Loucy (cell line): ENCODE measurements around the gene ARNT2.
"Not testable (repeated sequence)": the region's sequence is repeated elsewhere in the genome, so short reads cannot be mapped to it uniquely, and the experiment has no call there.

Source experiments
- H2AFZ ChIP-seq: fragments of 200-600 bp; sonication (generic); 2 replicates; pipeline ENCODE4 v1.6.0; 2016; ENCODE audit warnings: antibody characterized with exemption, mild to moderate bottlenecking, low read length, moderate library complexity
- H3F3A ChIP-seq: fragments of 200-600 bp; 2 replicates; pipeline ENCODE4 v1.6.0; 2016; ENCODE audit warnings: antibody characterized with exemption, low read depth, mild to moderate bottlenecking
- H3K27me3 ChIP-seq: fragments of 200-600 bp; sonication (generic); 2 replicates; pipeline ENCODE4 v1.6.1; 2014; ENCODE audit warnings: low read length, mild to moderate bottlenecking; ENCODE audit not compliant: insufficient read depth, poor library complexity, severe bottlenecking
- H3K36me3 ChIP-seq: fragments of 200-600 bp; sonication (generic); 2 replicates; pipeline ENCODE4 v1.6.1; 2016; ENCODE audit warnings: low read length; ENCODE audit not compliant: insufficient read depth
- H3K4me1 ChIP-seq: fragments of 200-600 bp; sonication (generic); 2 replicates; pipeline ENCODE4 v1.5.1; 2014; ENCODE audit warnings: low read length, mild to moderate bottlenecking; ENCODE audit not compliant: insufficient read depth, poor library complexity, severe bottlenecking
- H3K4me2 ChIP-seq: fragments of 200-600 bp; sonication (generic); 2 replicates; pipeline ENCODE4 v1.6.0; 2014; ENCODE audit warnings: antibody characterized with exemption, low read length, low read depth, mild to moderate bottlenecking; ENCODE audit not compliant: poor library complexity, severe bottlenecking
- H3K4me3 ChIP-seq: fragments of 200-600 bp; sonication (generic); 2 replicates; pipeline ENCODE4 v1.5.1; 2014; ENCODE audit warnings: low read length, mild to moderate bottlenecking, mixed read lengths; ENCODE audit not compliant: poor library complexity, severe bottlenecking
- H3K79me2 ChIP-seq: fragments of 200-600 bp; sonication (generic); 2 replicates; pipeline ENCODE4 v1.6.1; 2014; ENCODE audit warnings: low read length; ENCODE audit not compliant: insufficient read depth
- H3K9ac ChIP-seq: fragments of 200-600 bp; sonication (generic); 2 replicates; pipeline ENCODE4 v1.6.0; 2014; ENCODE audit warnings: mild to moderate bottlenecking, low read depth, low read length, moderate library complexity; ENCODE audit not compliant: poor library complexity, severe bottlenecking
- H3K9me2 ChIP-seq: fragments of 200-600 bp; sonication (generic); replicated peaks from 2 replicates; pipeline ENCODE4 v1.6.1; 2016; ENCODE audit warnings: low read depth, low read length, mixed read lengths
- H3K9me3 ChIP-seq: fragments of 200-600 bp; sonication (generic); 2 replicates; pipeline ENCODE4 v1.6.1; 2014; ENCODE audit warnings: mild to moderate bottlenecking, antibody characterized with exemption, low read length, low read depth; ENCODE audit not compliant: insufficient read depth
- H4K20me1 ChIP-seq: fragments of 200-600 bp; sonication (generic); 2 replicates; pipeline ENCODE4 v1.6.0; 2014; ENCODE audit warnings: antibody characterized with exemption, low read length, mild to moderate bottlenecking; ENCODE audit not compliant: insufficient read depth, poor library complexity, severe bottlenecking
- EZH2phosphoT487 ChIP-seq: fragments of 200-600 bp; IDR thresholded peaks from 2 replicates; pipeline ENCODE4 v1.6.1; 2018; ENCODE audit warnings: antibody characterized with exemption, mild to moderate bottlenecking, moderate library complexity, borderline replicate concordance
- TF ChIP-seq, protein P1 (sequence below): fragments of 200-600 bp; sonication (generic); conservative IDR thresholded peaks from 2 replicates; pipeline ENCODE4 v1.5.1; 2014; ENCODE audit warnings: mild to moderate bottlenecking, antibody characterized with exemption, low read length

The ARNT2 gene

DNA sequence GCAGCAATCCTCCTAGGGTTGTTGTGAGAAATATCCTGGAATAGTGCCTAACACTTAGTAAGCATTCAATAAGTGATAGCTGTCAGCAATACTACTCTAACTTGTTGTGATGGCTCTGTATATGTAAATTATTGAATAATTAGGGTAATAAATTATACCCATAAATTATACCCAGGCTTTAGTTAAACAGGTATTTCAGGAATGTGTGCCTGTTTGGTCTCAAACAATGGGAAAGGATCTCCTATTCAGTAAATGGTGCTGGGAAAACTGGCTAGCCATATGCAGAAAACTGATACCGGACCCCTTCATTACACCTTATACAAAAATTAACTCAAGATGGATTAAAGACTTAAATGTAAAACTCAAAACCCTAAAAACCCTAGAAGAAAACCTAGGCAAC is 14.8 kb upstream of the ARNT2 start:
- Histone ChIP-seq H4K20me1 (no peaks in the 10 kb centered on the region), H3K4me2 (no peak overlapping the region), H3K4me3 (no peak overlapping the region), H3K9ac (no peak overlapping the region), H3K79me2 (no peaks in the 10 kb centered on the region), H3K27me3 (no peaks in the 10 kb centered on the region), H3F3A (no peaks in the 10 kb centered on the region), H3K9me2 (no peaks in the 10 kb centered on the region), H2AFZ (no peak overlapping the region), H3K36me3 (no peaks in the 10 kb centered on the region), H3K4me1 (no peaks in the 10 kb centered on the region), H3K9me3 (no peaks in the 10 kb centered on the region)
- TF ChIP-seq EZH2phosphoT487: no peak

DNA sequence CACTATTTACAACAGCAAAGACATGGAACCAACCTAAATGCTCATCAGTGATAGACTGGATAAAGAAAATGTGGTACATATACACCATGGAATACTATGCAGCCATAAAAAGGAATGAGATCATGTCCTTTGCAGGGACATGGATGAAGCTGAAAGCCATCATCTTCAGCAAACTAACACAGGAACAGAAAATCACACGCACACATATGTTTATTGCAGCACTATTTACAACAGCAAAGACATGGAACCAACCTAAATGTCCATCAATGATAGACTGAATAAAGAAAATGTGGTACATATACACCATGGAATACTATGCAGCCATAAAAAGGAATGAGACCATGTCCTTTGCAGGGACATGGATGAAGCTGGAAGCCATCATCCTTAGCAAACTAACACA is 13.2 kb upstream of the ARNT2 start:
- not testable (repeated sequence) for H3K79me2 ChIP-seq, H3K4me2 ChIP-seq, H3F3A ChIP-seq, H2AFZ ChIP-seq, H3K4me1 ChIP-seq, H3K36me3 ChIP-seq, H3K9ac ChIP-seq, H4K20me1 ChIP-seq, H3K4me3 ChIP-seq, H3K9me3 ChIP-seq, H3K9me2 ChIP-seq, H3K27me3 ChIP-seq

DNA sequence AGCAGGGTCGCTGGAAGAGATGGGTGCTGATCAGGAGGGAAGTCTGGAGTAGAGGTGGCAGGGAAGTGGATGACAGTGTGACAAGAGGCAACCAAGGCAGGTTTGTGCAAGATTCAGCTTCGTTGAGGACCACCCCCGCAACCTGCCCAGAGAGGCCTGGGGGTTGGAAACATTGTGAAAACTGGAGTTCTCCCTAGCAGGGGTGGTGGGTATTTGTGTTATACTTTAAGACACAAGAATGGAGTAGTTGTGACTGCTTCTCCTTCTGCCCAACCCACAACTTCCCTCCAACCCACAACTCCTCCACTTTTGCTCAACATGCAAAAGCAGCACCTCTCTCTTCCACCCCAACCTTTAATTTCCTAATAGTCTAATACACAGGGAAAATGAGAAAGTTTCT is 8.6 kb upstream of the ARNT2 start:
- Histone ChIP-seq H3K27me3 (no peaks in the 10 kb centered on the region), H2AFZ (no peak overlapping the region), H3K9ac (no peak overlapping the region), H3F3A (no peaks in the 10 kb centered on the region), H3K9me2 (no peaks in the 10 kb centered on the region), H3K4me3 (no peak overlapping the region), H4K20me1 (no peaks in the 10 kb centered on the region), H3K4me1 (no peaks in the 10 kb centered on the region), H3K4me2 (no peak overlapping the region), H3K9me3 (no peaks in the 10 kb centered on the region), H3K36me3 (no peaks in the 10 kb centered on the region), H3K79me2 (no peaks in the 10 kb centered on the region)
- TF ChIP-seq, protein P1, sequence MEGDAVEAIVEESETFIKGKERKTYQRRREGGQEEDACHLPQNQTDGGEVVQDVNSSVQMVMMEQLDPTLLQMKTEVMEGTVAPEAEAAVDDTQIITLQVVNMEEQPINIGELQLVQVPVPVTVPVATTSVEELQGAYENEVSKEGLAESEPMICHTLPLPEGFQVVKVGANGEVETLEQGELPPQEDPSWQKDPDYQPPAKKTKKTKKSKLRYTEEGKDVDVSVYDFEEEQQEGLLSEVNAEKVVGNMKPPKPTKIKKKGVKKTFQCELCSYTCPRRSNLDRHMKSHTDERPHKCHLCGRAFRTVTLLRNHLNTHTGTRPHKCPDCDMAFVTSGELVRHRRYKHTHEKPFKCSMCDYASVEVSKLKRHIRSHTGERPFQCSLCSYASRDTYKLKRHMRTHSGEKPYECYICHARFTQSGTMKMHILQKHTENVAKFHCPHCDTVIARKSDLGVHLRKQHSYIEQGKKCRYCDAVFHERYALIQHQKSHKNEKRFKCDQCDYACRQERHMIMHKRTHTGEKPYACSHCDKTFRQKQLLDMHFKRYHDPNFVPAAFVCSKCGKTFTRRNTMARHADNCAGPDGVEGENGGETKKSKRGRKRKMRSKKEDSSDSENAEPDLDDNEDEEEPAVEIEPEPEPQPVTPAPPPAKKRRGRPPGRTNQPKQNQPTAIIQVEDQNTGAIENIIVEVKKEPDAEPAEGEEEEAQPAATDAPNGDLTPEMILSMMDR: no peak
- no peak for TF ChIP-seq EZH2phosphoT487

DNA sequence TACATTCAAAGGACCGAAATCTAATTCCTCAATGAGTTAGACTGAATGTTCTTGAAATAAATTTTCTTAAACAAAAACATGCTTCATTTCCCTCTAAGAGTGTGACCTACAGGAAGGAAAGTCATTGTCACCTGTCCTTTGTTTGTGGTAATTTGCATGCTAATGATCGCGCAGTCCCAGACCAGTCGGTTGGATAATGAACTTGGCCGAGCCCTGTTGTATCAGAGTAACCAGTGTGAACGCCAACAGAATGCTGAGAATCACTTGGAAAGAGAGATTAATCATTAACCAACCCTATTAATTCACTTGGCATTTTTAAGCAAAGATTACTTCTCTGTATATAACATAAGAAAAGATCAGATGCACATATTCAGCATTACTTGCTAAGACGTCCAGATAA is 8.1 kb upstream of the ARNT2 start:
- TF ChIP-seq EZH2phosphoT487: no peak
- TF ChIP-seq, protein P1: no peak
- H3F3A ChIP-seq: no peaks in the 10 kb centered on the region
- no peak overlapping the region for H3K4me3 ChIP-seq
- no peaks in the 10 kb centered on the region for H3K4me1 ChIP-seq
- H4K20me1 ChIP-seq: no peaks in the 10 kb centered on the region
- H3K4me2 ChIP-seq: no peak overlapping the region
- H2AFZ ChIP-seq: no peak overlapping the region
- no peaks in the 10 kb centered on the region for H3K9me2 ChIP-seq
- no peaks in the 10 kb centered on the region for H3K36me3 ChIP-seq
- no peaks in the 10 kb centered on the region for H3K9me3 ChIP-seq
- no peaks in the 10 kb centered on the region for H3K27me3 ChIP-seq
- no peaks in the 10 kb centered on the region for H3K79me2 ChIP-seq
- no peak overlapping the region for H3K9ac ChIP-seq
